CD4-positive, alpha-beta memory T cell (primary cell): ENCODE results near the gene MRPL37. TPM values are rescaled to one million over a fixed set of nuclear protein-coding genes. Genes with fewer than 3 reads are reported as not detected.

Experiments used
- CTCF ChIA-PET: fragments of 350-600 bp; sonication (Branson Sonifier 250); formaldehyde crosslinking; loops from one replicate; lab custom pipeline; 2021; ENCODE audit warnings: inconsistent platforms; ENCODE audit not compliant: partially characterized antibody; lab: Charles Lee
- POLR2A ChIA-PET: fragments of 350-600 bp; sonication (Branson Sonifier 250); formaldehyde crosslinking; loops from one replicate; lab custom pipeline; 2021; ENCODE audit not compliant: partially characterized antibody; lab: Charles Lee
- DNase-seq, 5 donors: peaks; one replicate each; pipeline versions ENCODE4 v3.0.0 to v3.0.0-alpha.2; 2020 to 2022; ENCODE audit warnings: mixed read lengths in 1 of 5
- H3K27ac ChIP-seq: one replicate; pipeline ENCODE4 v1.7.0; 2013; ENCODE audit warnings: low read depth, low read length
- H3K27me3 ChIP-seq: 2 replicates; pipeline ENCODE4 v1.7.0; 2013; ENCODE audit warnings: mild to moderate bottlenecking, low read length, moderate library complexity; ENCODE audit not compliant: insufficient read depth
- H3K36me3 ChIP-seq: 2 replicates; pipeline ENCODE4 v1.7.0; 2013; ENCODE audit warnings: mild to moderate bottlenecking, low read length, moderate library complexity; ENCODE audit not compliant: insufficient read depth
- H3K4me1 ChIP-seq: 2 replicates; pipeline ENCODE4 v1.7.0; 2013; ENCODE audit warnings: mild to moderate bottlenecking, low read length, moderate library complexity; ENCODE audit not compliant: insufficient read depth
- H3K4me3 ChIP-seq, 2 donors: one replicate each; pipeline ENCODE4 v1.7.0; 2013; ENCODE audit warnings: low read length in 2 of 2, mild to moderate bottlenecking in 1 of 2
- H3K9me3 ChIP-seq, 2 donors: one replicate each; pipeline ENCODE4 v1.7.0; 2013; ENCODE audit warnings: low read length in 2 of 2, control low read depth in 1 of 2; ENCODE audit not compliant: control insufficient read depth in 1 of 2
- H3K27ac Mint-ChIP-seq, 7 donors: one replicate each; pipeline ENCODE4 v1.8.0; 2020 to 2021; ENCODE audit warnings: mixed read lengths in 7 of 7, mild to moderate bottlenecking in 6 of 7, inconsistent platforms in 3 of 7, moderate library complexity in 3 of 7
- H3K27me3 Mint-ChIP-seq, 2 donors: one replicate each; pipeline ENCODE4 v1.8.0; 2020 to 2021; ENCODE audit warnings: mixed read lengths in 2 of 2
- H3K36me3 Mint-ChIP-seq, 2 donors: one replicate each; pipeline ENCODE4 v1.8.0; 2020 to 2021; ENCODE audit warnings: mixed read lengths in 2 of 2, inconsistent platforms in 1 of 2, mild to moderate bottlenecking in 1 of 2
- H3K4me1 Mint-ChIP-seq, 4 donors: one replicate each; pipeline ENCODE4 v1.8.0; 2020 to 2021; ENCODE audit warnings: mixed read lengths in 4 of 4, mild to moderate bottlenecking in 1 of 4
- H3K4me3 Mint-ChIP-seq, 8 donors: one replicate each; pipeline ENCODE4 v1.8.0; 2020 to 2021; ENCODE audit warnings: mixed read lengths in 8 of 8, mild to moderate bottlenecking in 7 of 8, moderate library complexity in 6 of 8, inconsistent platforms in 3 of 8
- H3K9me3 Mint-ChIP-seq, 8 donors: one replicate each; pipeline ENCODE4 v1.8.0; 2020 to 2021; ENCODE audit warnings: mixed read lengths in 8 of 8, mild to moderate bottlenecking in 5 of 8, inconsistent platforms in 3 of 8, moderate library complexity in 1 of 8
- intact Hi-C: fragments of 100-400 bp; cut with micrococcal nuclease; formaldehyde crosslinking; loops from one replicate; pipeline ENCODE4 v1.15.1; 2023
- polyA plus RNA-seq, 2 donors: library from polyadenylated mRNA; unstranded; fragments of 300-500 nt; fragmentation: Illumina TruSeq; gene quantifications; one replicate each; pipeline ENCODE4 v1.2.3, GENCODE V29; 2021
- total RNA-seq, 2 experiments: library from RNA; stranded (reverse); gene quantifications; one replicate each; pipeline ENCODE4 v1.2.3, GENCODE V29; 2021

The MRPL37 gene
- total and polyA plus RNA-seq, 4 experiments from 2014 or later = 33.4 to 89.1 (median 46.1) TPM

DNA sequence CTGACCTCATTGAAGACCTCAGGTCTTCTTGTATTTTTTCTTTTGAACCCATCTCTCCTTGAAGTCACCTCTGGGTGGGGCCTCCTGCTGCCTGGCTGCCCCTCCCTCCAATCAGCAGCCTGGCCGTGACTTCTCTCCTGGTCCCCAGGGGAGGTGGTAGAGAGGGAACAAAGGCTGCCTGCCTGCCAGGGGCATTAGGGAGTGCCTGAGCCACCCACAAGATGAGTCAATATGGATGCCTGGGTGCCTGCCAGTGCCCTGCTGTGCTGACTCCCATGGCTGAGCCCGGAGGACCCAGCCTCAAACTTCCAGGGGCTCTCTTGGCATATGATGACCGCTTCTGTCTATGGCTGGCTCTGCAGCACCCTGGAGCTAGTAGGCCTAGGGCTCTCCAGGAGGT is 41.9 kb upstream of the MRPL37 start:
- Mint-ChIP-seq H3K9me3 (no peaks in the 10 kb centered on the region), H3K4me1 (no peaks in the 10 kb centered on the region), H3K27me3 (no peaks in the 10 kb centered on the region), H3K4me3 (no peak overlapping the region), H3K27ac (no peak overlapping the region), H3K36me3 (no peaks in the 10 kb centered on the region)
- no peaks in the 10 kb centered on the region for H3K9me3 ChIP-seq
- POLR2A ChIA-PET = no interaction called here
- no peak for DNase-seq
- no peak overlapping the region for H3K27ac ChIP-seq
- H3K4me1 ChIP-seq = no peaks in the 10 kb centered on the region
- no peaks in the 10 kb centered on the region for H3K36me3 ChIP-seq
- CTCF ChIA-PET = no interaction called here
- no peaks in the 10 kb centered on the region for H3K27me3 ChIP-seq
- no peak overlapping the region for H3K4me3 ChIP-seq
- intact Hi-C loops = no loop called here

DNA sequence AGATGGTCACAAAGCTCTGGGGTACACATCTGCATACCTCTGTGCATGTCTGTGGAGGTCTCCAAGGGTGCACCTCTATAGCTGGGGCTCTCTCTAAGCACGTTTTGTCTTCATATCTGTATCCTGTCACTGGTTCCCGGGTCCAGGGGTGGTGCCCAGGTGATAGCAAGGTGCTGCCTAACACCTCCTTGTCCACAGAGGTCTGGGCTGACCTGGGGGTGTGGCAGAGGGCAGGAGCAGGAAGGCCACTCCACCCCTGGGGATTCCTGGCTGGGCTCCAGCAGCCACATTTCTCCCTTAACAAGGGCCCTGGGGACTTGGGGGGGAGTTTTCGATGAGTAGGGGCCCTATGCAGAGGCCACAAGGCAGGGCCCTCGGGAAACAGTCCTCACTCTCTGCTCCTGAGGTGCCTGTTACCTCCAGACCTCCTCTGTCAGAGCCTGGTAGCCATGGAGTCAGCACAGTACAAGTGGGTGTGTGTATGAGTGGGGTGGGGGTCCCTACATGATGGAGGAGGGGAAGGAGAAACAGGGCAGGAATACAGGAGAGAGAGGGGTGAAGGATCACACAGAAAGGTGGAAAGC is 40.1 kb upstream of the MRPL37 start:
- Mint-ChIP-seq H3K27me3 (no peaks in the 10 kb centered on the region), H3K9me3 (no peaks in the 10 kb centered on the region), H3K4me3 (no peak overlapping the region), H3K4me1 (no peaks in the 10 kb centered on the region), H3K36me3 (no peaks in the 10 kb centered on the region), H3K27ac (no peak overlapping the region)
- DNase-seq = no peak
- H3K4me3 ChIP-seq = no peak overlapping the region
- POLR2A ChIA-PET = no interaction called here
- intact Hi-C loops = no loop called here
- no peaks in the 10 kb centered on the region for H3K27me3 ChIP-seq
- CTCF ChIA-PET = no interaction called here
- H3K4me1 ChIP-seq = no peaks in the 10 kb centered on the region
- H3K9me3 ChIP-seq = no peaks in the 10 kb centered on the region
- no peak overlapping the region for H3K27ac ChIP-seq
- H3K36me3 ChIP-seq = no peaks in the 10 kb centered on the region

DNA sequence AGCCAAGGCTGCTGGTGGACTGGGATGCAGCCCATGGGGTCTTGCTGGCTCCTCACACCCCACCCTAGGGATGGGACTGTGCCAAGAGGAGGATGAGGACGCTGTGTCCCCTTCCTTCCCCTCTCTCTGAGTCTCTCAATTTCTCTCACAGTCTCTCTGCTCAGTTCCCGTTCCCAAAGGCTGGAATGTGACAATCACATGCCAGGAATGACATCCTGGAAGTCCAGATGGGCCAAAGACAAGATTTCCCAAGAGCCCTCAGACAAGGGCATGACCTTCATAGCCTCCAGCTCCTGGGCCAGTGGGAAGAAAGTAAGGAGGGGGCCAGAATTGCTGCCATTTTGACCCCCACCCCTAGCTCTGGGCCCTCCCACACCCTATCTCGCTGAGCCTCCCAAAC is 39.6 kb upstream of the MRPL37 start:
- Mint-ChIP-seq H3K4me3 (no peak overlapping the region), H3K4me1 (no peaks in the 10 kb centered on the region), H3K27ac (no peak overlapping the region), H3K36me3 (no peaks in the 10 kb centered on the region), H3K27me3 (no peaks in the 10 kb centered on the region), H3K9me3 (no peaks in the 10 kb centered on the region)
- no peaks in the 10 kb centered on the region for H3K27me3 ChIP-seq
- no peak overlapping the region for H3K27ac ChIP-seq
- POLR2A ChIA-PET = no interaction called here
- intact Hi-C loops = no loop called here
- no peak overlapping the region for H3K4me3 ChIP-seq
- H3K36me3 ChIP-seq = no peaks in the 10 kb centered on the region
- DNase-seq = no peak
- H3K9me3 ChIP-seq = no peaks in the 10 kb centered on the region
- CTCF ChIA-PET = no interaction called here
- H3K4me1 ChIP-seq = no peaks in the 10 kb centered on the region

DNA sequence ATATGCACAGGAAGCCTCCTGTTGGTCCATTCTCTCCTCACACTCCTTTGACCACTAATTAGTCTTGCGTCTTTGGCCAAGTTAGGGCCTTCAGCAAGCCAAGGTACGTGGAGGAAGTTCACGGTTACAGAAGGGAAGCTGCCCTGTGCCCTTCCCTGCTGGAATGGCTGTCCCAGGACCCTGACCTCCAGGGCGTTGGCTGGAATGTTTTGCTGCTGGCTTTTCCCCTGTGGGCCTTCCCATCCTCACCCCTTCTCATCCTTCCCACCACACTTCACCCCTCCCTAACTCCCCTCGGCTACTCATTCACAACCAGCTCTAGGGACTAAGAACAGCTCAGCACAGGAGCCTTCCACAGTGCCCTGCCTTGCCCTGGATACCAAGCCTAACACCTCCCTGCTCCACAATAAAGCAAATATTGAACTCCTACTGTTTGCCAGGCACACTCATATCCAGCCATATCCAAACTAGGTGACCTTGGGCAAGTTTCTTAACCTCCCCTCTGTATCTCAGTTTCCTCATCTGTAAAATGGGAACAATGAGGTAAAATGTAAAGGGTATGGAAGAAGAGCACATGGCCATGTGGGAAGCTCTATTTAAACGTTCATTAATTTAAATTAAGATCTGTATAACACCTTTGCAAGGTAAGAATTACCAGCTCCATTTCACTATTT is 38.3 kb upstream of the MRPL37 start:
- H3K27me3 ChIP-seq = no peaks in the 10 kb centered on the region
- H3K27me3 Mint-ChIP-seq = no peaks in the 10 kb centered on the region
- H3K4me1 ChIP-seq = no peaks in the 10 kb centered on the region
- H3K27ac Mint-ChIP-seq = no peak overlapping the region
- H3K36me3 Mint-ChIP-seq = no peaks in the 10 kb centered on the region
- H3K36me3 ChIP-seq = no peaks in the 10 kb centered on the region
- H3K27ac ChIP-seq = no peak overlapping the region
- H3K4me1 Mint-ChIP-seq = no peaks in the 10 kb centered on the region
- no peak overlapping the region for H3K4me3 Mint-ChIP-seq
- POLR2A ChIA-PET = no interaction called here
- H3K9me3 ChIP-seq = no peaks in the 10 kb centered on the region
- CTCF ChIA-PET = no interaction called here
- DNase-seq = no peak
- no peaks in the 10 kb centered on the region for H3K9me3 Mint-ChIP-seq
- H3K4me3 ChIP-seq = no peak overlapping the region
- intact Hi-C loops = no loop called here

DNA sequence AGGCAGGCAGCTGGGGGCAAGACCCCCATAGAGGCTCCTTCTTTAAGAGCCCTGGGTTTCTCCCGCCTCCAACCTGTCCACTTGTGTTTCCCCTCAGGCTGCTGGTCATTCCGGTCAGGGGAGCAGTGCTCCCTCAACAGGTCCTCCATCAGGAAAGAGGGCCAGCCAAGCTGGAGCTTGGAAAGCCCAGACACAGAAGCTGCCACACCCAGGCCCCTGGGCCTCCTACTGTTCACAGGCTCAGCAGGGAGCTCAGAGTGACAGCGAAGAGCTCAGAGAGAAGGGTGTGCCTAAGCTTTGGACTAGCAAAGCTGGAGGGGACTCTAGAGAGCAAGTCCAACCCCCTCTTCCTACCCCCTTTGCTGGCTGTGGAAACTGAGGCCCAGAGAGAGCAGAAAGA is 36.9 kb upstream of the MRPL37 start:
- no peak overlapping the region for H3K27ac Mint-ChIP-seq
- no peaks in the 10 kb centered on the region for H3K4me1 Mint-ChIP-seq
- H3K36me3 ChIP-seq = no peaks in the 10 kb centered on the region
- H3K27me3 Mint-ChIP-seq = no peaks in the 10 kb centered on the region
- DNase-seq = no peak
- no peaks in the 10 kb centered on the region for H3K36me3 Mint-ChIP-seq
- no peaks in the 10 kb centered on the region for H3K27me3 ChIP-seq
- intact Hi-C loops = no loop called here
- no peaks in the 10 kb centered on the region for H3K4me1 ChIP-seq
- POLR2A ChIA-PET = no interaction called here
- CTCF ChIA-PET = no interaction called here
- H3K4me3 Mint-ChIP-seq = no peak overlapping the region
- H3K27ac ChIP-seq = no peak overlapping the region
- no peak overlapping the region for H3K4me3 ChIP-seq
- no peaks in the 10 kb centered on the region for H3K9me3 Mint-ChIP-seq
- no peaks in the 10 kb centered on the region for H3K9me3 ChIP-seq

DNA sequence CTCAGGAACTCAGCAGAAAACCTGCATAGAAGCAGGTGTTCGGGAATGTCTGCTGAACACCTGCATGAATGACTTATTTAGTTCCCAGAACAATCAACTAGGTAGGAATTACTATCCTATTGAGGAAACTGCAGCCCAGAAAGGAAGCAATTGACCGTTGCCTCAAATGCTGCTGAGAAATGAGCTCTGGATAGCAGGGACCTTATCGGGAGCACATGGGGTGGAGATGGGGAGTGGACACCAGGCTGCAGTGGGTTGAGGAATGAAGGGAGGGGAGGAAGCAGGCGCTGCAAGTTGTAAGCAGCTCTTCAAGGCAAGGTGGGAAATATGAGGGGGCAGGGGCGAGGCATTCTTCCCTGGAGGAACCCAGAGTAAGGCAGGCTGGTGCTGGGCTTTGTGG is 36.4 kb upstream of the MRPL37 start:
- Histone ChIP-seq H3K36me3 (no peaks in the 10 kb centered on the region), H3K9me3 (no peaks in the 10 kb centered on the region), H3K27ac (no peak overlapping the region), H3K4me3 (no peak overlapping the region), H3K27me3 (no peaks in the 10 kb centered on the region), H3K4me1 (no peaks in the 10 kb centered on the region)
- H3K9me3 Mint-ChIP-seq = no peaks in the 10 kb centered on the region
- DNase-seq = no peak
- POLR2A ChIA-PET = no interaction called here
- H3K4me1 Mint-ChIP-seq = no peaks in the 10 kb centered on the region
- CTCF ChIA-PET = no interaction called here
- no peaks in the 10 kb centered on the region for H3K27me3 Mint-ChIP-seq
- H3K27ac Mint-ChIP-seq = no peak overlapping the region
- intact Hi-C loops = no loop called here
- H3K4me3 Mint-ChIP-seq = no peak overlapping the region
- H3K36me3 Mint-ChIP-seq = no peaks in the 10 kb centered on the region

DNA sequence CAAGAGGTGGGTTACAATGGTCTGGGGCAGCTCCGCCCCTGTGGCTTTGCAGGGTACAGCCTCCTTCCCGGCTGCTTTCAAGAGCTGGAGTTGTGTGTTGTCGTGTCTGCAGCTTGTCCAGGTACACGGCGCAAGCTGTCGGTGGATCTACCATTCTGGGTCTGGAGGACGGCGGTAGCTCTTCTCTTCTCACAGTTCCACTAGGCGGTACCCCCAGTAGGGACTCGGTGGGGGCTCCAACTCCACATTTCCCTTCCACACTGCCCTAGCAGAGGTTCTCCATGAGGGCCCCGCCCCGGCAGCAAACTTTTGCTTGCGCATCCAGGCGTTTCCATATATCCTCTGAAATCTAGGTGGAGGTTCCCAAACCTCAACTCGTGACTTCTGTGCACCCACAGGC is 34.8 kb upstream of the MRPL37 start:
- DNase-seq = no peak
- H3K4me3 Mint-ChIP-seq = no peak overlapping the region

More for the DNA sequence above, 34.8 kb upstream of the MRPL37 start:
- H3K27me3 Mint-ChIP-seq = no peaks in the 10 kb centered on the region
- ChIA-PET POLR2A (no interaction called here), CTCF (interaction anchor here (0.9 kb wide), 1 partner anchor 104 kb away, joined by 3 read pairs; no protein-coding TSS in a partner anchor)
- H3K36me3 Mint-ChIP-seq = no peaks in the 10 kb centered on the region
- H3K4me3 ChIP-seq = no peak overlapping the region
- H3K27ac Mint-ChIP-seq = no peak overlapping the region
- no peaks in the 10 kb centered on the region for H3K36me3 ChIP-seq
- H3K9me3 ChIP-seq = no peaks in the 10 kb centered on the region
- H3K27ac ChIP-seq = no peak overlapping the region
- H3K4me1 ChIP-seq = no peaks in the 10 kb centered on the region
- no peaks in the 10 kb centered on the region for H3K9me3 Mint-ChIP-seq
- H3K4me1 Mint-ChIP-seq = no peaks in the 10 kb centered on the region
- intact Hi-C loops = no loop called here
- no peaks in the 10 kb centered on the region for H3K27me3 ChIP-seq
